NCI-H2196 treated with DMSO at 0.1 percent for 48 hours (cell line): ENCODE measurements around the gene RUNX1.

Experiments
- DNase-seq: peaks from one replicate; lab custom pipeline; 2025; ENCODE audit not compliant: unreplicated experiment; lab: John Stamatoyannopoulos, UW

The RUNX1 gene

DNA sequence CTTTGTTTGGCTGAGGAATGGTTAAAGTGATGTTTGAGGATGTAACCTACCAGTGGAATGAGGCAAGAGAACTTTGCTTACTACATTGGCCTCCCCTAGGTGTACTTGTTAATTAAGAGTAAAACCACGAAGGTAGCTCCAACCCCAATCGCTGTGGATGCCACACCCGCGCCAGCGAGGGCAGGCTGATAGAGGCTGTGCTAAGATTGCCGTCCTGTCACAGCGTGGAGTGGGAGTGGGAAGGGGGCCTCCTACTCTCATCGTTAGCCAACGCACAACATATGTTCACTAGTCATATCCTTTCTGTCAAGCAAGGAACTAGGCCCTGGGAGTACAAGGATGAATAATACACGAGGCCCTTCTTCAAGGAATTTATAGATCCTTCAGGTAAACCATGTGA is 99.6 kb downstream of the RUNX1 start:
- no peak for DNase-seq

DNA sequence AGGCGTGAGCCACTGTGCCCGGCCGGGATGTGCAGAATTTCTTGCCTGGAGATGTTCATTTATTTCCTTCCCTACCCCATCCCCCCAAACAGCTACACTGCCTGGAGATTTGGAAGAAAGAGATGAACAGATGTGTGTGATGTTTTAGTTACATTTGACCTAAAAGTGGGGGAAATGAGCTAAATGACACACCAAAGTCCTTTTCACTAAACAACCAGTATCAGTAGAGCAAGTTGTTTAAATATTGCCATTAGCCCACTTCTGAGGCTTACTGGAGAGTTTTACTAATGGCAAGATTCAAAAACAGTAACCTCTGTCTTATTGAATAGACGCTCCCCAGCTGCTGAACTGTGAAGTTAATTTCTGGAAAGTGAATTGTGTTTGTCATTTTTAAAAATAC is 100.1 kb downstream of the RUNX1 start:
- DNase-seq = no peak

DNA sequence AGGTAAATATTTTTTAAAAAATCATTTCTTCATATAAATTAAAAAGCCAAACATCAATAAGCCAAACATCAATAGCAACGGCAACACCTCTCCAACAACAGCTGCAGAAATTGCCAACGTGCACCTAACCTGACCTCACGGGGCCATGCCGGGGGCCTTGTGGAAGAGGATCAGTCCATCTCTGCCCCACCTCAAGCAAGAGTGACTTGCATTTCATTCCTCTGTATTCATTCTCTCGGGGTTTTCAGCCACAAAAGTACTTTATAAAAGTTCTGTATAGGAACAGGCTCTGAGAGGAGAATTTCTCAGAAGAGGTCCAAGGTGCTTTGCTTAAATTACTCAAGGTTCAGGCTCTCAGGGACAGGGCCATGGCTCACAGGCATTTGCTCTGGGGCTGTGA is 100.9 kb downstream of the RUNX1 start:
- DNase-seq = no peak

DNA sequence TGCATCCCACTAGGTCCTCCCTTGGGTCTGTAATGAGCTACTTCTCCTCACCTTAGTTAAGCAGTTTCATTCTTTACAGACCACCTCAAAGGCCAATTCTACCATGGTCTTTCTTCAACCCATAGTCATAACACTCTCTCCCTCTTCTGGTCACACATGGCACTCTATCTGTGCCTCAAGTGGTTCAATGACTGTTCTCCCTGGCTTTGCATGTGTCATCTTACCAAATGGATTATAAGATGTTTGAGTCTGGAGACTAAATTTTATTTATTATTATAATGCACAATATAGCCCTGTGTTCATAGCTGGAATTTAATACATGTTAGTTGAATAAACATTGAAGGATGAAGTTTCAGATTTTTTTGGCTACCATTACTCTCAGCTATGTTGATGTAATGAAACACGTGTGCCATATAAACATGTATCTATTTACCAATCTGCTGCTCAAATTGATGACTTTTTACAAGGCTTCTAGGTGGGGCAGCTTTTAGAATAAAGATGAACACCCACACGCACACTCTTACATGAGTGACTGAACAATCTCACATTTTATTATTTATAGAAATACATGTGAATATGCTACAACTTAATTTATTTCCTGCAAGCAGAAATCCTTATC is 102.1 kb downstream of the RUNX1 start:
- DNase-seq = no peak

DNA sequence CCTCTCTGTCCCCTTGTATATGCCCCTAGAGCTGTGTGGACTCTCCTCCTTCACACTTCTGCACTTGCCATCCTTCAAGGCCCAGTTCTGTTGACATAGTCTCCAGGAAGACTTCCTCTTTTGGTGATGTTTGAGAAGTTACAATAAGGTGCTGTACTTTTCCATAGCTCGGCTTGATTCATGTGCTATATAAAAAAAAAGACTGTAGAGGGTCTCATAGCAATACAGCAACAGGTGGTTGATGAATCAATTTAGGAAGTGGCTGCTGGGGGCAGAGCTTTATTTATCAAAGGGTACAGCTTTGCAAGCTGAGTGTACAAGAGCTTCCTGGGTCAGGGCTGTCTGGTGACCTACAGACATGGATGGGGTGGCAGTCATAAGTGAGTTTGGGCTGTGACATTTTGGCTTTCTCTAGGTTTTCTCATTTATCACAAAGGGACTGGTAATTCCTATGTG is 102.7 kb downstream of the RUNX1 start:
- DNase-seq = no peak

DNA sequence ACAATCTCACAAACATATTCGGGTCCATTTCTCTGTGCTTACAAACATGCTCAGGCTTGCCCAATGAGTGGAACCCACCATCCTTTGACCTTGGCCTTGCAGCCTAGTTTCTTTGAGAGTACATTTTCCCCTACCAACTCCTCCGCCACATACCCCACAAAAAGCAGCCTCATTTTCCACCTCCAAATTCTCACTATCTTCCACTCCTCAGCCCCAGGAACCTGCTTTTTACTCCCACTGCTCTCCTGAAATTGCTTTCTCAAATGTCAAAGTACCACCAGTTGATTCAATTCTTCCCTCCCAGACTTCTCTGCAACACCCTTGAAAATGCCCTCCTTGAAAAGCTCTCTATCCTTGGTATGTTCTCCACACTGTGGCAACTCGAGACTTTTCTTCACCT is 103.8 kb downstream of the RUNX1 start:
- DNase-seq = no peak

DNA sequence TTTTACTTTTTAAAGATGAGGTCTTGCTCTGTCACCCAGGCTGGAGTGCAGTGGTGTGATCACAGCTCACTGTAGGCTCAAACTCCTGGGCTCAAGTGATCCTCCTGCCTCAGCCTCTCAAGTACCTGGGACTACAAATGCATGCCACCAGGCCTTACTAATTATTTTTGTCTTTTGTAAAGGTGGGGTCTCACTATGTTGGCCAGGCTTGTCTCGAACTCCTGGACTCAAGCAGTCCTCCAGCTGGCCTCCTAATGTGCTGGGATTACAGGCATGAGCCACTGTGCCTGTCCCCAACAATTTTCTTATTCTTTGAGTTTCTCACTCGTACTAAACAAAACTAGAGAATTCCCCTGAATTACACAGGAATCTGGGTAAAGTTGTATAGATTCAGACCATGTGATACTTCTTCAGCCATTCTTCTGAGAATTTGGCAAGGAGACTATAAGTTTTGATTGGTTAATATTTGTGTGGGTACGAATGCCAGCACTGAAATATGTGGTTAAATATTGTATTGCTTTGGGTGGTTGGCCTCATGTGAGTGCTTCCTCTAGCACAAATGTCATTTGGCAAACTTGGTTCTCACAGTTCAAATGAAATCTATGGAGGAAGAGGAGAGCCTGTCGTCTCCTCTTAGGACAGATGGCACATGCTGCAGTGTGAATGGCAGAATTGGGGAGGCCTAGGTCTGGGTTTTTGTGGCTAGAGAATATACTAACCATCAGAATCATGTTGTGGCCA is 104.9 kb downstream of the RUNX1 start:
- no peak for DNase-seq

DNA sequence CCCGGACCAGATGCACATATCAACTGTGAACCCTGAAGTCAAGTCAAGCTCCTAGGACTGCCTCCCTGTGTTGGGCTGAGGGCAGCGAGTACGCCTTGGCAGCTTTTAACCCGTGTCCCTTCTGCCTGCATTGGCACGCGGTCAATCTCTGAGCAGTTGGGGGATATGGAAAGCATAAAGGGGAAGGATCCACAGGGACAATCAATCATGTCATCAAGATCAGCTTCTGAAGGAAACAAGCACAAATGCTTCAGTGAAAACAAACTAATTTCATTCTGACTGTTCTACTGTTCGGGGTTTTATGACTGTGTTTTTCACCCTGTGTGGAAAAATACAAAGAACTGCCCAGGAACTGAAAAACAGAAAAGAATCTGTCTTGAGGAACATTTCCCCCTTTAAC is 106.2 kb downstream of the RUNX1 start:
- no peak for DNase-seq

DNA sequence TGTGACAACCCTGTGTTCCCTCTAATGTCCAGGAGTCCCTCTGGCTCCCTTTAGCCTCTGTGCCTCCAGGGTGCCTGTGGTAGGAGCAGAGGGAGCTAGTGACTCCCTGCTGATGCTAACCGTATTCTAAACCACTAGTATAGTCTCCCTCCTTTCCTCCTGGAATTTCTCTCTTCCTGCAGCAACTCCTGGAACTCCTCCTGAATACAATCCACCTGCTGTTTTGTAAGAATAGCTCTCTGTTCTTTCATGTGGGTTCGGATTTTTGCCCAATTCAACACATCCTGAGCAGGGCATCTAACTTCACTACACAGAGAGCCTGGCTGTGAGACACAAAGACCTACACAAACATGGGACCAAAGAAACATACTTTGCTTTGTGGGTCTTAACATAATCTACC is 107.9 kb downstream of the RUNX1 start:
- DNase-seq = no peak

DNA sequence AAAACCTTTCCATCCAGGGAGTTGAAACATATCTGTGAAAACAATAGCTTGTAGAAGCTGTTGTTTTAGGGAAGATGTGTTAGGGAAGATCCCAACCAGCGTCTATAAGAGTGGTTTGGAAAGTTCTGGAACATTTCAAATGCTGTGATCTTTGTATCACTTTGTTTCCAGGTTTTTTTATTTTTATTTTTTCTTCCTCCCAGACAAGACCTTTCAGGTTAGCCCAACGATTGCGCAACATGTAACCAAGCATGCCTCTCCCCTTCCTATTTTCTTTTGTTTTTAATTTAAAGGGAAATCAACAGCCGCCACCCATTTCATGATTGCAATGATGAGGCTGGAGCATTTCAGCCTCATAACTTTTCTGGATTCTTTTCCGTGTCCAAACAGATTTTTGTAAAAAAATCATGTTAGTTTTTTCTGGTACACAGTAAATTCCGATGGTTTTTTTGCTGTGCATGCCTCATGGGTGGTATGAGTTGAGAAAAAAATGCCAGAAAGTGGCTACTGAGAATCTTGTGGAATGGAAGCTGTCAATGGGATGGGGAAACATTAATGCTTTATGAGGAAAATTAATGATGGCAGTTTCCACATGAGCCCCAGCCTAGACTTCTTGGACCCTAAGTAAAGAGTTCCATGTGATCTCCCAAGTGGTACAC is 109.3 kb downstream of the RUNX1 start:
- no peak for DNase-seq

DNA sequence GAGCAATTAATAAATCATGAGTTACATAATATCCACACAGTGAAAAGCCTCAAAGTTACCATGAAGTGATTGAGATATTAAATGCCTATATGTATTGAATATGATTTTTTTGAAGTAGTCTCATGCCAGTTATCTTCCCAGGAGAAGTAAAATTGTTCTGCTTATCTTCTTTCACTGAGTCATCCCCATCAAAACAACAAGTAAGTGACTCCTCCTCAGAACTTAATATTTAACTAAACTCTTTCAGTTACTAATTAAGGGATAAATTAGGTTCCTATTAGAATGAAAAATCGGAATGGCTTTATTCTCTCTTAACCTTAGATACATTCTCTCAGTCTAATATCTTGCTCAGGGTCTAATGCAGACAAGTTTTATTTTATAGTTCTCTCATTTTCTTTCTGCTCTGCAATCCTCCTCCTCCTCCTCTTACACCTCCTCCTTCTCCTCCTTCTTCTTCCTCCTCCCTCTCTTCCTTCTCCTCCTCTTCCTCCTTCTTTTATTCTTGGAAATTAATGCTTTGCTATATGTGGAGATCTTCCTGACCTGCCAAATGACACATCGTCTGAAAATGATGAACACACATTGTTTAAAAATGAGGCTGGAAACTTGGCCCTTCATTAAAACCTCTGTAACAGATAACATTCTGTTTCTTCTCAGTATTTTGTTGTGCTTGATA is 110.9 kb downstream of the RUNX1 start:
- no peak for DNase-seq

DNA sequence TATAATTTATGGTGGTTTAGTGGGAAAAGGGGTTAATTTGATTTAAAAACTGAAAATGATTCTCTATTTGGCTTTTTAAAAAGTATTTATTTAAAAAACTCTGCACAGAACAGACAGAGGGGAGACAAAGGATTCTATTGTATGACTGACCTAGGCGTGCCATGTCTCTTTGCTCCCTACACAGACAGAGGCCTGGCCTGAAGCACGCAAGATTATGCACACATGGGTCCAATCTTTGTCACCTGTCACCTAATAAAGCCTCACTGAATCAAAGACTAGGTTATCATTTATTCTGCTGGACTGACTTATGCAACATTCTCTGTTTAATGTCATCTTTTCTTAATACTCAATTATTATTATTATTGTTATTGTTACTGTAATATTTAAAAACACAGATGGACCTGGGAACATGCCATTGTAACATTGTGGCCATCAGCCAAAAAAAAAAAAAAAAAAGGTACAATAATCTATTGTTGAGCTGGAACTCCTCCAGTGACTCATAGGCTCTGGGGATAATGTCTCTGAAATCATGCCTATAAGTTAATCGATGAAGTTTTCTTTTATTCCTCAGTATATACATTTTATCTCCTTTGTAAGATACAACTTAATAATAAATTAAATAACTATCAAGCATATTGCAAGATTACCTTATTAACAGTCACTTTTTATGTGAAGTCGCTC is 112.1 kb downstream of the RUNX1 start:
- no peak for DNase-seq

DNA sequence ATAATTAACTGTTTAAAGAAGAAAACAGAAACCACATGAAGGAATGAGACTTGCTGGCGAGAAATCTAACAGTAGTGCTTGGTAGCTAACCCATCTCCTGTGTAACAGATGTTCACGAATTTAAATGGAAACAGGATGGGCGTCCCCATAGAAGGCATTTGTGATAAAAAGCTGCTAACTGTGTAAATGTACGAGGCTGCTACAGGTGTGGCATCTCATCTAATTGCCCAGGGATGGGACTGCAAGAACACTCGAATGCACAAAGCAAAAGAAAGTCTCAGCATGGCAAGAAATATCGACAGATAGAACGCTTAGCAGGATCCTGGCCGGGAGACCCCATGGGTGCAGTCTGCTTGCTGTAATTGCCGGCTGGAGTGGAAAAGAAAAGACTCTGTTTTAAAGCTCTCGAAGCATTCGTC is 112.7 kb downstream of the RUNX1 start:
- no peak for DNase-seq

DNA sequence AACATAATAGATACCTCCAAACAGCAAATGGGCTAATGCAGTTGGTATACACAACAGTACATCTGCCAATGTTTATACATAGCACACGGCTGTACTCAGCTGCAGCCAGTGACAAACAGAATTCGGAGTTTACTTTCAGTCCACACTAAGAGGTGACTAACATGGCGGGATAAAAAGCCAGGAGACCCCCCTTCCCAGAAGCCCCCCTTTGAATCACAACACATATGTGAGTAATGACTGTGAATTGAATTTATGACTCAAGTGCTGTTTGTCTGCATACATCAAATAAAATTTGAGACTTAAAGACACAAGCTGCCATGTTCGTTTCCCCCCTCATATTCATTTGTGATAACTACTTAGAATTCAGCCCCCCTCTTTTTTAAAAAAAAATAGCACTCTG is 113.2 kb downstream of the RUNX1 start:
- no peak for DNase-seq

DNA sequence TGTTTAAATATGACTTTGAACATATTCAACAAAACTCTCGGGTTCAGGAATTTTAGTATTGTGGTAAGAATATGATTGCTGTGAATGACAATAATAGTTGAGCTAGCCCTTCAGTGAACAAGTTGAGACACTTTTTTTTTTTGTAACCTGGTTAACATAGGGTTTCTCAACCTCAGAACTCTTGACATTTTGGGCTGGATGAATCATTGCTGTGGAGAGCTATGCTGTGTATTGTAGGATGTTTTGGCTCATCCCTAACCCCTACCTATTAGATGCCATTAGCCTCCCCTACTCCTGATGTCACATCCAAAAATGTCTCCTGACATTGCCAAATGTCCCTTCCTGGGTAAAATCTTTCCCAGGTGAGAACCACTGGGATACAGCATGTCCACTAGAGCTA is 113.7 kb downstream of the RUNX1 start:
- no peak for DNase-seq

DNA sequence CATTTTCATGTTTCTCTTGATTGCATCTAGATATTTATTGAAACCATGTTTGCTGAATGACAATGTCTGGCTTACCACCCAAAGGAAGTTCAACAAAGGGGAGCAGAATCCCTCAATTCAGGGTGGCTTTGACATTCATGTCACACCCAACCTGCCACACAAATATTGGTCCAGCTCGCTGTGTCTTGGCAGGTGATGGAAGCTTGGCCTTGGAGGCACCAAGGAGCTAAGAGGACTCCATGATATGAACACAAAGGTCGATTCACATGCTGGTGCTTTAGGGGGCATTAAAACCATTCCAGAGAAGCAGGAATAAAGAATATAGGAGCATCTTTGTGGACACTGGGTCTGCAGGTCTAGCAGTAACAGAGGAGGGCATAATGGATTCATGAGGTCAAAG is 114.8 kb downstream of the RUNX1 start:
- no peak for DNase-seq

DNA sequence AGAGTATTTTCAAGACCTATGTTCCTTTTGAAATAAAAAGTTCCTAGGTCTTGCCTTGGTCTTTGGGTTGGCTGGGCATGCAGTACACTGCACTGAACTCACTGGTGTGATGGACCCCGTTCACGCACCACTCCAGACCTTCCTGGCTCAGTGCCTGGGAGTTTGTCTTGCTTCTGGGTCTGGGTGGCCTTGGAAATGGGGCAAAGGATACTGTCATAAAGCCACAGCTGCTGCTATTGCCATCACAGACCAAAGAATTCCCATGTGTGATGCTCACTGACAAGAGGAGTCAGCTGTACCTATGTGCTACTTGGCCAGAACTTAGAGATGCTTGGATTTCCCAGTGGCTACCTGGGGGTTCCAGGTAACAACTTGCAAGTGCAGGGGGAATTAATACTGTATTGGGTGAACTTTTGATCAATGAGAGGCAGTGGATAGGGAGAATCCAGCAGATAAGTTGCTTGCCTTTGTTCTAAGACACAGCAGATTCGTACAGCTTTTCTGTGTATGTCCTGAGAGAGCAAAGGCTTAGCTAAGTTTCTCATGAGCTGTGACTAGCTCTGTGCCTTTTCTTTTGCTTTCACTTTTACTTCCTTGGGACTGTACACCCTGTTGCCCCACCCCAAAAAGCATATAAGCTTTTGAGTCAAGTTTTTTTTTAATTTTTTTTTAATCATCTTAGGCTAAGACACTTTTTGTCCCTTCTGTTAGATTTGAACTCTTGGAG is 115.3 kb downstream of the RUNX1 start:
- DNase-seq = no peak

DNA sequence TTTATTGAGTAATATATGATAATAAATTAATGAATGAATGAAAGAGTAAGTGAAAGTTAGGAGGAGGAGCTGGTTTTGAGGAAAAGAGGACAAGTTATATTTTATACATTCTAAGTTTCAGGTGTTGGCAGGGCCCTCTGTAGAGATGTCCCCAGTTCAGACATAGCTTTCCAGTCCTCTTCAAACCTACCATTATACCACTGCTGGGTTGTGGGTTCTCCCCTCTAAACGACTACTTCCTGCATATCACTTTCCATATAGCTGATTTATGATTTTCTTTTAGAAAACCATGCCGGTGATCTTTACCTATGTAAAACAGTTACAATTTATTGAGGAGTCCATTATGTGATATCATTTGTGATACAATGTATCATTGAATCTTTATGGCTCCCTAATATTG is 116.9 kb downstream of the RUNX1 start:
- DNase-seq = no peak

DNA sequence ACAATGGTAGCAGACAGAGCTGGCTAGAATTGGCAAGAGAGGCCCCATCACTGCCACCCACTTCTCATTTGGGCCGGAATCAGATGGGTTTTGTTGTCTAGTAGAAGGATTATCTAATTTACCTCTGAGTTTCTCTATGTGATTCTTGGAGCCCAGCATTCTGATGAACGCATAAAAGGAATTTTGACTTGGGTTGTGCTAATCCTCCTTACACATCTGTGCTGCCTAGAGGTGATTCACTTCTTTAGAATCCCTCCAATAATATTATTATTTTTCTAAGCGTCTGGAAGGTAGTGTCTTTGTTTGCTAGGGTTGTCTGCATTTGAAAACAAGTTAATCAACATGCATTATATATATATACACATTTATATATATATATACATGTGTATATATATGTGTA is 118.1 kb downstream of the RUNX1 start:
- no peak for DNase-seq

DNA sequence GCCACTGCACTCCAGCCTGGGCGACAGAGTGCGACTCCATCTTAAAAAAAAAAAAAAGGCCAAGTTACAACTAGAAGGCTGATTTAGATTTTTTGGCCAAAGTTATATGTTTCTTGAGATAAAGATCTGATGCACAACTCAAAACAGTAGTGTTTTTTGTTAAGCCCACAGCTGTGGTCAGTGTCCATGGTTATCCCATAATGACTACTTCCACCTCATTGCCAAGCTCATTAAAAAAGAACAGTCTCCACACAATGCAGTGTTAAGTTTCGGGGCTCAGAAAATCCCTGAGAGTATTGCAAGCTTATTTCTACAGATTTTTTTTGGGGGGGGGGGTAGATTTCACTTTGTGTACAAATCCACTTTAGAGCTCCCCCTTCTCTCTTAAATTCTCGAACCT is 120.5 kb downstream of the RUNX1 start:
- DNase-seq = no peak

DNA sequence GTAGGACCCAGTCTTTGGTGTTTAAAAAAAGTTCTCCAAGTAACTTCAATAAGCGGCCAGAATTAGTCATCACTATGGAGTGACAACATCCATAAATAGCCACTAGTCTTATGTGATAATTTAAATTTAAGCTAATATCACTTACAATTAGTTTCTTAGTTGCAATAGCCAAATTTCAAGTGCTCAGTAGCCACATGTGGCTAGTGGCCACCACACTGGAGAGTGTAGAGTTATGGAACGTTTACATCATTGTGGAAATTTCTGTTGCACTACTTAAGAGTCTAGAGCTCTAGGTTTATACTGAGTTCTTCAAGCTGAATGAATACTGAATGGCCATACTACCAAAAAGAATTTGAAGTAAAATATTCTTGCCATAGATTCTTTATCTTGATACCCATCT is 121.1 kb downstream of the RUNX1 start:
- DNase-seq = no peak
